GM19397 (cell line): ENCODE measurements around the gene RSPO4.
"Not testable (repeated sequence)": the region's sequence is repeated elsewhere in the genome, so short reads cannot be mapped to it uniquely, and the experiment has no call there.

Source experiments
- ATAC-seq: cut with Tn5 transposase; IDR thresholded peaks from one replicate; pipeline ENCODE4 v1.9.1; 2021; ENCODE audit warnings: mild to moderate bottlenecking, moderate library complexity; ENCODE audit not compliant: unreplicated experiment

RSPO4 gene

GRCh38 chr20:1001911-1002681, at the start of gene RSPO4:
Gene RSPO4, minus strand, starts transcription at chr20:1002311. Its CDS starts 147 bp downstream, at chr20:1002164.
- no peak for ATAC-seq

DNA sequence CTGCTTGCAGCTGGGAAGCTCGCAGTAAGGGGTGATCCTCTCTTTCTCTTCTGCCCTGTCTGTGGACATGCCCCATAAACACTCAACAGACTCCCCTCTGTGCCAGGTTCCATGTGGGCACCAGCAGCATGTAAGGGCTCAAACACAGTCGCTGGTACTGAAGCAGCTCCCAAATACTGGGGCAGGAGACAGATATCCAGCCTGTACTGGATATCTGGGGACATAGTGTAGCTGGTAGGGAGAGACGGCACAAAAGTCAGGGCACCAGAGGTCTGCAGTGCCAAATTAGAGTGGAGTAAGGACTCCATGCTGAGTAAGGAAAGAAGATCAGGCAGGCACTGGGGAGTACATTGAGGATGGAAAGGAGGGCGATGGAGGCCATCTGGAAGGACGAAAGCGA, 48.3 kb upstream of the RSPO4 start:
- ATAC-seq: no peak

DNA sequence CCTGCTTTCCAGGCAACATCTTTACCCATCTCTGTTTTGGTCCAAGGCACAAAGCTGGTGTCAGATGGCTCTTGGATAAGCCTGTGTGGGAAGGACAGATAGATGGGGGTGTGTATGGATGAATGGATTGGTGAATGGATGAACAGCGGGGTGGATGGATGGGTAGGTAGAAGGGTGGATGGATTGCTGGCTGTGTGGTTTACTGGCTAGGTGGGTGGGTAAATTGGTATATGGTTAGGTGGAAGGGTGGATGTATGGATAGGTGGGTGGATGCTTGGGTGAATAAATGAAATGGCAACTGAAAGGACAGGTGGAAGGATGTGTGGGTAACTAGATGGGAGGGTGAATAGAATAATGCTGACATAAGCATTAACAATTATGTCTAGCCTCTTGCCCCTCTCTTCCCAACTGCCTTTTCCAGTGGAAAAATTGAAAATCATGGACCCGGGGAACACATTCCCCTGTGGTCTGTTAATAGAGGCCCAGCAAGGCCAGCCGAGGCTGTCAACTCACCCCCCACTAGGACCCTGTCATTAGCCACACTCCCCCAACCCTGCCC, 43.8 kb upstream of the RSPO4 start:
- ATAC-seq: no peak

GRCh38 chr20:1041845-1042390, 39.8 kb upstream of the RSPO4 start:
- no peak for ATAC-seq

GRCh38 chr20:1038205-1038604, 36.1 kb upstream of the RSPO4 start:
- no peak for ATAC-seq

GRCh38 chr20:1037039-1037438, 34.9 kb upstream of the RSPO4 start:
- no peak for ATAC-seq

DNA sequence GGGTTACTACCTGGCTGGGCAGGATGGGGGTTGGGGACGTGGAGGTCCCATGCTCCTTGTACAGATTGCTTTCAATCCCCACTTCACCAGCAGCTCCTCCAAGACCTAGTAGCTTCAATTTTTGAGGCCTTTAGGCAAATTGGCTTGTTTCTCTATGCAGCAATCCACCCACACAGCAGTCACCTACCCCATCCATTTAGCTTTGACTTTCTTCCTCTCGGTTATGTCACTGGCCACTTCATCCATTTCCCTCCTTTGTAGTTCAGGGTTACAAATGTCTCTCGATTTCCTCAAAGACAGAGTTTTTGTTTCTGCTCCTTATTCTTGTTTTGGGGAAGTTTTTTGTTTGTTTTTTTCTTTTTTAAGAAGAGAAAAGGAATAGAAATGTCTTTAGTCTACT, 33.4 kb upstream of the RSPO4 start:
- ATAC-seq: no peak

DNA sequence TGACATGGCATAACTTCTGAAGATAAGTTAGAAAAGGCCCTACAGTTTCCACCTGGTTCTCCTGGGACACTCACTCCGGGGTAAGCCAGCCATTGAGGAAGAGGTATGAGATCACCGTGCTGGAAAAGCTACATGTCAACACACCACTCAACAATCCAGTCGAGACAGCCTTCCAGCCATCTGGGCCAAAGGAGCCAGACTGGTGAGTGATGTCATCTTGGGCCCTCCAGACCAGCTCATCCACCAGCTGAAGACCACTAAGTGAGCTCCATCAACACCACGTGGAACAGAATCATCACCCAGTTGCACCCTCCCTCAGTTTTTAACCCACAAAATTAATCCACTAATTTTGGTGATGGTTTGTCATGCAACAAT, 32.3 kb upstream of the RSPO4 start:
- ATAC-seq: no peak

DNA sequence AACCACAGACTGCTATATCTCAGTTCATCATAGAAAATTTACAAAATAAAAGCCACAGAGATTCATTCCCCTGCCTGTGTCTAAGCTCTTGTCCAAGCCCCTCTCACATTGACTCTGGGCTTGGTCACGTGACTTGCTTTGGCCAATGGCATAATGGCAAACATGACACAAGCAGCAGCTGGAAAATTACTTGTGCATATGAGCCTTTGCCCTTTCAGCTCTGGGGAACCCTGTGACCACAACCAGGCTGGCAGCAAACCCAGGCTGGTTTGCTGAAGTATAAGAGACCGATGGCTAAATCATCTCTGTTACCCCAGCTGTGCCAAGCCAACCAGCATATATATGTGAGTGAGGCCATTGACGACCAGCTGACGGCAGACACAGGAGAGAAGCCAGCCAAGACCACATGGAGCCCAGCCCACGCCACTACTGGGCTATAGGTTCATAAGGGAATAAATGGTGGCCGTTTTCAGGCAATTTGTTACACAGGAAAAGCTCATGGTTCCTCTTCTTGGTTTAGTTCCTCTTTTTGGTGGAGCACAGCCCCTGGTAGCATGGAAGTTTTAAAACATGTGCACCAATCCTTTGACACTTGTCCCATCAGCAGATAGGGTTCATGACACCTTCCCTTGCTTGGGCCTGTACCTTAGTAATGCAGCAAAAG, 31.8 kb upstream of the RSPO4 start:
- no peak for ATAC-seq

- ATAC-seq: no peak
These were observed 27.9 kb upstream of the RSPO4 start for GRCh38 chr20:1029980-1030379.

DNA sequence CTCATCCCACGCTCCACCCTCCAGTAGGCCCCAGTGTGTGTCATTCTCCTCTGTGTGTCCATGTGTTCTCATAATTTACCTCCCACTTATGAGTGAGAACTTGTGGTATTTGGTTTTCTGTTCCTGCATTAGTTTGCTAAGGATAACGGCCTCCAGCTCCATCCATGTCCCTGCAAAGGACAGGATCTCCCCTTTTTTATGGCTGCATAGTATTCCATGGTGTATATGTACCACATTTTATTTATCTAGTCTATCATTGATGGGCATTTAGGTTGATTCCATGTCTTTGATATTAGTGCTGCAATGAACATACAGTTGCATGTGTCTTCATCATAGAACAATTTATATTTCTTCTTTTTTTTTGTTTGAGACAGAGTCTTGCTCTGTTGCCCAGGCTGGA, 24.1 kb upstream of the RSPO4 start:
- ATAC-seq: not testable (repeated sequence)

GRCh38 chr20:1022871-1023270, 20.8 kb upstream of the RSPO4 start:
- ATAC-seq: no peak

DNA sequence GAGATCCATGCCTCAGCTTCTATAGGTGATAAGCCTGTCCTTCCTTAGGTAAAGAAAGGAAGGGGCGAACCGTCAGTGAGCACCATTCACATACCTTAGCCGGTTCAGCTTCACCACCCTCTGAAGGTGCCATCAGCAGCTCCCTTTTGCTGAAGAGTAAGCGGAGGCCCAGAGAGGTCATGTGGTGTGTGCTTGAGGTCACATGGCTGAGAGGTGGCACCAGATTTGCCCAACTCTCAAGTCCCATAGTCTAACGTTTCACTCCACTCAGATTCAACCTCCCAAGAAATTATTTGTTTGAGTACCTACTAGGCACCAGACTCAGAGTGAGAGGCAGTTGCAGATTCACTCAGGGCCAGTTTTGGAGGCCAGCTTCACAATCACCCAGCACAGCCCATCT, 18.5 kb upstream of the RSPO4 start:
- no peak for ATAC-seq

- no peak for ATAC-seq
These were observed 17.2 kb upstream of the RSPO4 start for GRCh38 chr20:1019344-1019743.

GRCh38 chr20:1017677-1018076, 15.6 kb upstream of the RSPO4 start:
- no peak for ATAC-seq

GRCh38 chr20:1015181-1015580, 13.1 kb upstream of the RSPO4 start:
- no peak for ATAC-seq

DNA sequence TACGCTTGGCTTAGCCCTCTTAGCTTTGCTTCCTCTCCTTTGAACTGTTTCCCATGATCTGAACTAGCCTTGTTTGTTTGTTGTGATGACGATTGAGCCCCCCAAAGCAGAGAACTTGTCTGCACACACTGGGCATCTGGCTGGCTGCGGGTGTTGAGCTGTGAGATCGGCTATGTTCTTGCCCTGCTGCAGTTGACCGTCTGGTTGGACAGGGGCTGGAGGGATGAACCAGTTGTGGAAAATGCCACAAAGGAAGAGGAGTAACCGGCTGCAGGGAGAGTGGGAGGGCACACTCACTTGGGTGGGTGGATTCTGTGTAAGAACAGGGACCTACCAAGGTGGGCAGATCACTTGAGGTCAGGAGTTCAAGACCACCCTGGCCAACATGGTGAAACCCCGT, 12.4 kb upstream of the RSPO4 start:
- no peak for ATAC-seq

DNA sequence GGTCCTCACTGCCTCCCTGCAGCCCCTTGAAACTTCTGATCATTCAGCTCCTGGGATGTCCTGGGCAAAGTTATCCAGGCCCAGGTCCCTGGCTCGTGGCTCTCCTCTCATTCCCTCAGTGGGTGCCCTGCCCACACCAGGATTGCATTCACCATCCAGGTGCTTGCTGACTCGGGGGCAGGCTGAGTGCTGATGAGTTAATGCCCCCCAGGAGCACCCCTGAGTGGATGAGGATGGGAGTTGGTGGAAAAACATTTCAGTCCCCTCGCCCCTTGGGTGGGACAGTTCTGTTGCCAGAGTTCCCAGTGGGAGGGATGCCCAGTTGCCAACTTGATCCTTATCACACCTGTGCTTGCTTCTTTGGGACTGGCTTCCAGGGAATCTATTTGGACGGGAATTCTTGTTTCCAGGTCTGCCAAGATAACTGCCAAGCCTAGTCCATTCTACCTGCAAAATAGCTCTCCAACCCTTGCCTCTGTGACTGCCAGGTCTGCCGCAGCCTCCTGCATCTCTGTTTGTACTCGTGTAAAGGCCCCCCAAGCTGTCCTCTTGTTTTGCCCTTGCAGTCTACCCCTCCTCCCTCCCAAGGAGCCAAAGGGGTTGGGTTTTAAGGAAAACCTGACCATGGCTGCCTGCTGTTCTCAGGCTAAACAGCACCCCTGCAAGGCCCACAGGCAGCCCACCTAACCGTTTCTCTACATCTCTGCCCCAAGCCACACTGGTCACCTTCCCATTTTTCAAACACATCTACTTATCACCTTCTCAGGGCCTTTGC, 11.6 kb upstream of the RSPO4 start:
- no peak for ATAC-seq

DNA sequence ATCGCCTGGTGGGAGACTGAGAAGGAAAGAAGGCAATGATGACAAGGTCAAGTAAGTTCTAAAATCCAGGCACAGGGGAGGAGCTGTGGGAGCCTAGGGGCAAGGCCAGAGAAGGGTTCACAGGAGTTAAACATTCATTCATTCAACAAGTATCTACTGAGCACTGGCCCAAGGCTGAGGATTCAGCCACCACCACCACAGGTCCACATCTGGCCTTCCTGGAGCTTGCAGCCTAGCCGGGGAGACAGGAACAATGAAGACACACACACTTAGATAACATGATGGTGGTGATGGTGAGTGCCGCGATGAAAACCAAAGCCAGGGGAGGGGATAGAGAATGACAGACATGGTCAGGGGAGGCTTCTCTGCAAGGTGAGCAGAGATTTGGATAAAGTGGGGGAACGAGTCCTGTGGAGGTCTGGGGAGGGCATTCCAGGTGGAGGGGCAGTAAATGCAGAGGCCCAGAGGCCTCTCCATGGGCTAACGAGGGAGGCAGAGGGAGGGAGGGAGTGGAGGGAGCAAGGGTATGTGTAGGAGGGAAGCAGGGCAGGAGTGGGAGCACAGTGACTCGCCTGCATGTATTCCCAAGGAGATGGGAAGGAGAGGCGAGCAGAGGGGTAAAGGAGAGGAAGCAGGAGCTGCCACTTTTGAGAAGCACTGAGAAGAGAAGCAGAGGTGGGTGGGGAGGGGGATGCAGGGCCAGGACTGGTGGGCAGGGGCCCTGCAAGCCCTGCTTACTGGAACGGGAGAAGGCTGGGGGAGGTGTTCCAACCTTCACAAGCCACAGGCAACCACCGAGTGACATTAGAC, 10.5 kb upstream of the RSPO4 start:
- ATAC-seq: no peak

GRCh38 chr20:1010659-1011058, 8.5 kb upstream of the RSPO4 start:
- ATAC-seq: no peak
